Heart left ventricle (tissue), 16 donors: ENCODE measurements around the gene CAPN10. TPM values are rescaled to one million over a fixed set of nuclear protein-coding genes. Genes with fewer than 3 reads are reported as not detected.

Experiments used
- ATAC-seq, 4 donors: fragments of 200-7000 bp; cut with Tn5 transposase; one replicate each; pipeline ENCODE4 v1.9.1; 2020 to 2022; ENCODE audit warnings: moderate library complexity in 4 of 4, mild to moderate bottlenecking in 3 of 4, moderate number of reproducible peaks in 1 of 4
- DNase-seq, 5 donors: peaks; one replicate each; pipeline ENCODE4 v3.0.0-alpha.2; 2020
- H3K27ac ChIP-seq, 12 donors: fragments of 200-600 bp; sonication (generic) in 4 of 12; one replicate each; pipeline versions ENCODE4 v1.5.0 to v1.8.0; 2016 to 2022; ENCODE audit warnings: mild to moderate bottlenecking in 2 of 12
- H3K27me3 ChIP-seq, 9 donors: fragments of 200-600 bp; sonication (generic) in 2 of 9; one replicate each; pipeline versions ENCODE4 v1.5.1 to v1.8.0; 2016 to 2022; ENCODE audit warnings: mild to moderate bottlenecking in 3 of 9
- H3K36me3 ChIP-seq, 9 donors: fragments of 200-600 bp; sonication (generic) in 2 of 9; one replicate each; pipeline versions ENCODE4 v1.5.0 to v1.8.0; 2018 to 2022; ENCODE audit warnings: mild to moderate bottlenecking in 2 of 9
- H3K4me1 ChIP-seq, 12 donors: fragments of 200-600 bp; sonication (generic) in 4 of 12; one replicate each; pipeline versions ENCODE4 v1.5.0 to v1.8.0; 2016 to 2022; ENCODE audit warnings: mild to moderate bottlenecking in 3 of 12
- H3K4me3 ChIP-seq, 12 donors: fragments of 200-600 bp; sonication (generic) in 4 of 12; one replicate each; pipeline versions ENCODE4 v1.5.0 to v1.8.0; 2017 to 2022; ENCODE audit warnings: mild to moderate bottlenecking in 9 of 12, moderate library complexity in 4 of 12
- H3K9me3 ChIP-seq, 12 donors: fragments of 200-600 bp; sonication (generic) in 4 of 12; one replicate each; pipeline versions ENCODE4 v1.5.0 to v1.8.0; 2016 to 2022; ENCODE audit warnings: mild to moderate bottlenecking in 1 of 12
- CTCF ChIP-seq, 12 donors: fragments of 200-600 bp; sonication (generic) in 4 of 12; IDR thresholded peaks; one replicate each; pipeline versions ENCODE4 v1.5.0 to v1.8.0; 2018 to 2022; ENCODE audit warnings: antibody characterized with exemption in 12 of 12, mild to moderate bottlenecking in 5 of 12
- POLR2A ChIP-seq, 2 donors: fragments of 450-650 bp; IDR thresholded peaks; one replicate each; pipeline ENCODE4 v1.6.1; 2017; ENCODE audit warnings: antibody characterized with exemption in 2 of 2, mild to moderate bottlenecking in 2 of 2, moderate library complexity in 2 of 2
- WGBS, 4 donors: extraction: QIAGEN DNeasy Blood & Tissue Kit in 2 of 4; methylation state at CpG; one replicate each; pipeline versions ENCODE4 v1.1.5 to v1.1.7; 2013 to 2018; 5-methylcytosine and 5-hydroxymethylcytosine counted together
- intact Hi-C, 10 donors: fragments of 100-400 bp; cut with DNase I; formaldehyde crosslinking; loops; one replicate each; pipeline versions ENCODE4 v1.11.1 to v1.14.2; 2022
- polyA plus RNA-seq, 2 donors: library from polyadenylated mRNA; stranded (reverse); fragments of 200-250 nt; gene quantifications; one replicate each; pipeline ENCODE4 v1.2.3, GENCODE V29; 2013
- total RNA-seq, 9 donors: library from RNA; depleted of rRNA in 2 of 9; stranded (reverse); fragments of >200 nt in 2 of 9; fragmentation: NEBNext Ultra II Directional in 3 of 9; extraction: Animal tissue kit (Norgen Biotek cat#: 25700) in 3 of 9; gene quantifications; one replicate each; pipeline versions ENCODE4 v1.1.0 to v1.2.4, GENCODE V29; 2016 to 2023
- donor health status: ischemic (EF 13 %, LVEDD 7.1; RV severe dilation, severe dysfunction).
- donor health status: healthy with polysubstance abuse.
- donor health status: DM: no; HTN: yes; CAD: no.
- donor health status: DM: no; HTN: no; CAD: no.
- donor health status: ischemic (EF 25% LVEDD 6.9; RV normal size, moderate dysfunction).
- donor health status: ischemic (EF 25% LVEDD 5.7; RV mildly dilated, moderate dysfunction).
- donor health status: healthy.
- donor health status: DM: yes; HTN: yes; CAD: no.
- donor health status: ischemic (EF 35%, LVEDD 5.7; RV mildly dilated, moderate dysfunction).
- donor health status: nonischemic (EF 11% LVEDD 7.7; RV severe dilation, severe dysfunction).
- donor health status: DM: yes; HTN: yes; CAD: no.
- donor health status: PGD.
- donor health status: ischemic (EF 29% LVEDD 5.4; RV normal size, mild dysfunction).
- donor health status: nonischemic (EF 23%, LVEDD 6.1; RV moderate dilation, normal function).

Gene CAPN10
- total and polyA plus RNA-seq, 11 donors = 14.9 to 39.7 (median 21.9) TPM

- WGBS, 4 donors = 94 to 96% (median 95%) methylated on average over 13 of the region's 13 CpGs
- Histone ChIP-seq H3K4me1 (peaks cover 0 to 81% (median 42%) of the 10 kb centered on the region in 12 donors), H3K4me3 (no peak overlapping the region), H3K9me3 (no peaks in the 10 kb centered on the region), H3K27ac (peak overlapping the region in 1 of 12 donors; percentile 75), H3K36me3 (peaks cover 0 to 57% (median 32%) of the 10 kb centered on the region in 9 donors), H3K27me3 (no peaks in the 10 kb centered on the region)
- ATAC-seq (no peak), DNase-seq (peak in 2 of 5 donors; percentile 9 to 58)
- TF ChIP-seq CTCF (IDR thresholded peaks at IDR 0.05) (no peak), POLR2A (IDR thresholded peaks at IDR 0.05) (no peak)
- intact Hi-C loops = loop anchor here in 1 of 10 donors (10.0 kb wide), 1 partner anchor 113 kb away; no protein-coding TSS in a partner anchor
These were observed 5.2 kb downstream of the CAPN10 start for GRCh38 chr2:240591784-240592183.

DNA sequence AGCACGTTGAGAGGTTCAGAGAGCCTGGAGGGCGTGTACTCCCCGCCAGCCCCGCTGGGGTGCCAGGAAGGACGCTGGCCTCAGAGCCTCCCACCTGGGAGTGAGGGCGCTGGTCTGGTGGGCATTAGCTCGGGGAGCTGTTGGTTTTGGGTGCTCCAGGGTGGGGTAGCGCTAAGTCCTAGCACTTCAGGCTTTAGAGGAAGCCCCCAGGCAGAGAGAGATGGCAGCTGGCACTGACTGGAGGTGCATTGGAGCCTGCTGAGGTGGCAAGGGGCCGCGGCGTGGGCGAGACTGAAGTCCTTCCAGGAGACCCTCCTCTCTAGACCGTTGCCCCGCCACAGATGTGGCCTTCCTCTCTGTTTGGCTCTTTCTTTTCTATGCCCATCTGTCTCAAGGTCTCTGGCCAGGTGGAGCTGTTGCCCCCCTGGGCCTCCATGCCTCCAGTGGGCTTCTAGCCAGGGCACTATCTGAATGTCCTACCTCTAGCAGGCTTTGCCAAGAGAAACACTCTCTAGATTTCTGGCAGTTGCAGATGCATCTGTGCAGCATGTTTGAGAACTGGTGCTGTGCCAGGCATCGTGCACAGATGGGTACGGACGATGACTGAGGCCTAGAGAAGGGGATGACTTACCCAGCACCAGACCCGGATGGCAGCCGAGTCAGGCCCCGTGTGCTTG lies 6.6 kb downstream of the CAPN10 start:
- H3K9me3 ChIP-seq = no peaks in the 10 kb centered on the region
- 75 to 86% (median 85%) methylated on average over 19 to 20 of the region's 20 CpGs for whole genome bisulfite sequencing, 4 donors
- ATAC-seq = peak; percentile 6 to 46 (median 31)
- H3K4me1 ChIP-seq = peaks cover 0 to 76% (median 32%) of the 10 kb centered on the region in 12 donors
- intact Hi-C loops = loop anchor here in 1 of 10 donors (10.0 kb wide), 1 partner anchor 112 kb away; no protein-coding TSS in a partner anchor
- no peaks in the 10 kb centered on the region for H3K27me3 ChIP-seq
- no peak for TF ChIP-seq POLR2A (IDR thresholded peaks at IDR 0.05)
- TF ChIP-seq CTCF (IDR thresholded peaks at IDR 0.05) = no peak
- no peak overlapping the region for H3K4me3 ChIP-seq
- H3K27ac ChIP-seq = peak overlapping the region in 8 of 12 donors; percentile 11 to 84 (median 64)
- peak in 4 of 5 donors; percentile 53 to 76 (median 68) for DNase-seq
- H3K36me3 ChIP-seq = peaks cover 0 to 69% (median 36%) of the 10 kb centered on the region in 9 donors

- Histone ChIP-seq H3K27ac (peak overlapping the region in 9 of 12 donors; percentile 41 to 84 (median 60)), H3K36me3 (peaks cover 0 to 76% (median 43%) of the 10 kb centered on the region in 9 donors), H3K4me3 (no peak overlapping the region), H3K9me3 (no peaks in the 10 kb centered on the region), H3K4me1 (peaks cover 0 to 71% (median 28%) of the 10 kb centered on the region in 12 donors), H3K27me3 (no peaks in the 10 kb centered on the region)
- DNase-seq (peak; percentile 45 to 86 (median 67)), ATAC-seq (peak; percentile 63 to 70 (median 69))
- 48 to 64% (median 55%) methylated on average over 6 to 19 of the region's 19 CpGs for WGBS, 4 donors
- intact Hi-C loops = loop anchor here in 1 of 10 donors (10.0 kb wide), 1 partner anchor 111 kb away; no protein-coding TSS in a partner anchor
- TF ChIP-seq POLR2A (IDR thresholded peaks at IDR 0.05) = no peak
- TF ChIP-seq CTCF (IDR thresholded peaks at IDR 0.05) = no peak
These were observed 7.3 kb downstream of the CAPN10 start for GRCh38 chr2:240593703-240594451.
